GM18502 (cell line): ENCODE results near the gene ELP1.
A peak's percentile ranks its signal among the peaks of the same experiment; 100 is the strongest.
"Not testable (repeated sequence)": the region's sequence is repeated elsewhere in the genome, so short reads cannot be mapped to it uniquely, and the experiment has no call there.

Experiments
- ATAC-seq: cut with Tn5 transposase; IDR thresholded peaks from one replicate; pipeline ENCODE4 v1.9.1; 2021; ENCODE audit warnings: mild to moderate bottlenecking; ENCODE audit not compliant: unreplicated experiment, poor library complexity

Gene ELP1

DNA sequence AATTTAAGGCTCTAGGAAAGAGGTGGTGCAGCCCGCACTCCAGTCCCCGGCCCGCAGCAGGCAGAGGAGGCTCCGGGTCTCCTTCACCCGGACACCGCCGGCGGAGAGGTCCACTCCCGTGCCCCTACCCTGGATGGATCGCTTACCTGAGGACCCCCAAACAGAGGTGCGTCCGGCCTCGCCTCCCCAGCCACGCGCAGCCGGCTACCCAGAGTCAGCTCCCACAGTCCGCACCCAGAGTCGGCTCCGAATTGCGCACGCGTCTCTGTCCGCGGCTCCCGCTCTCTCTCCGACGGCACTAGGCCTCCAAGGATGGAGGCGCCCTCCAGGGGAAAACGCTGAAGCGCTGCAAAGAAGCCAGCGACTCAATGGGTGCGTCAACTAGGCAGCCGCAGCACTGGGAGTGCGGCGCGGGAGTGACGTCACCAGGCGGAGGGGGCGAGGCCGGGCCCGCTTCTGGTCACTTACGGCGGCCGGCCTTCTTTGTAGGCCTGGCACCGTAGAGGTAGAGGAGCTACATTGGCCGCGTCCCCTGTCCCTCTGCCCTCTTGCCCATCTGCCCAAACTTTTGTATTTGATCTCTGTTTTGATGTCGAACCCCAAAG, at the start of gene ELP1:
Gene ELP1 (minus strand): TSS at position 407 of the 605 bp plus-strand sequence. CDS start 2,978 bp downstream, outside the sequence.
- ATAC-seq = peak; percentile 87

- ATAC-seq = no peak
Measured at GRCh38 chr9:108980893-108981292, 47.0 kb upstream of the ELP1 start.

- no peak for ATAC-seq
Measured at GRCh38 chr9:108978205-108978604, 44.3 kb upstream of the ELP1 start.

DNA sequence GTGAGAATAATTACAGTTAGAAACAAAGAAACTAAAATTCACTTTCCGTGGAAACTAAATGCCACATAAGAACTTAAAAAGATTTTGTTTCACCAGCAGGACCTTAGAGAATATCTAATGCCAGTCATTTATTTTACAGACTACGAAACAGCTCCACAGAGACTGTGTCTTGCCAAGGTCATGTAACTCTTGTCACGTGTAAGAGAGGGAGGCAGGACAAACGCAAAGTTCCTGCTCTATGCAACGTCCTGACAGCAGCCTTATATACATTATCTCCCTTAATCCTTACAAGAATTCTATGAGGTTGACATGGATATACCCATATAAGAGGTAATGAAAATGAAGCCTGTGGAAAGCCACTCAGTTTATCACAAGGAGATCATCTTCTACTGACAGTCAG, 40.0 kb upstream of the ELP1 start:
- no peak for ATAC-seq

DNA sequence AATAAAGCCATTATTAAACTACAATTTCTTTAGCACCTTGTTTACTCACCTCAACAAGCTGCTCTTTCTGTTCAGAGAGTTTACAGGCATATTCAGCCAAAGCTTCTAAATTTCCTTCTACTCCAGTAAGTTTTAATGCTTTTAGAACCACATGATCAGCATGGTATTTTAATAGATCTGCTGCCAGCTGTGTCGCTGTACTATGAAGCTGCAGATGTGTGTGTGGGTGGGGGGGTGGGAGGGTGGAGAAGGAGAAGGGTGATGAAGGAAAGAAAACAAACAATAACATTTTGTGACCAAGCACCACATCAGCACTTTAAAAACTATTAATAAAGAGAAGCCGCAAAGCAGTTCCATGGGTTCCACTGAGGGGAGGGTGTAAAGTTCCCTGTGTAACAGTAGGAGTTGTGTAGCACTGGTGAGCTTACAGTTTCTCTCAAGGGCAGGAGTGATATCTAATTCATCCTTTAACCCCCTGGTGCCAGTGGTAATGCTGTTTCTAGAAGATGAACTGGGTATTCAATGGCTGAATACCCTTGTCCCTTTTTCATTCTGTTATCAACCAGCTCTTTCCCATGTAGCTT, 38.8 kb upstream of the ELP1 start:
- no peak for ATAC-seq

DNA sequence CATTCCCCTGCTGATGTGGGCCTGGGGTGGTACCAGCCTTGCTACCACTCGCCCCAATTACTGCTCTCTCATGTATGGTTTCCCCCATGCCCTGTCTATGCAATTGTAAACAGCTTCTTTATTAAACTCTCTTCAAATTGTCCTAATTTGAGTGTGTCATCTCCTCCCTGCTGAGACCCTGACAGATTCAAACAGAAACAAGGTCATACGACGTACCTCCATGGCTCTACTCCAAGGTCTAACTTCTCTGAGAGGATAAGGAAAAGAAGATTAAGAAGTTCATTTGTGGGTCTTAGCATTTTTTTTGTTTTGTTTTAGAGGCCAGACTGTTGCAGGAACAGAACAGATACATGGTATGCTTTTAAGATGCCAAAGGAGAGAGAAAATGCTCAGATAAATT, 38.3 kb upstream of the ELP1 start:
- ATAC-seq = no peak

GRCh38 chr9:108971392-108971791, 37.5 kb upstream of the ELP1 start:
- ATAC-seq = not testable (repeated sequence)

DNA sequence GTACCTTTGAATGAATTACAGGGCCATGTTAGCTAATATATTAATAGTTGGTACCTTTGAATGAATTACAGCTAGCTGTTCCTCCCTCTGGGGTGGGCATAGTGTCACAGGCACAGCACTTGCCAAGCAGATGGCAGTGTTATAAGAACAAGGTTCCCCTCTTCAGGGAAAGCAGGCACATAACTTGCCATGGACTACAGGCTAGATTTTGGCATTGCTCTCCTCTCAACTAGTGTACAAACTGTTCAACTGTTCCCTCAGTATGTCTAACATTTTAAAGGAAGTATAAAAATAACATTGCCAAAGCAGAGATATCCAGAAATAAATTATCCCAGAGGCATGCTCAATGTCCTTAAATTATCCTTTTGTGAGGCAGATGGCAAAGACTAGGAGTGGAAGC, 34.0 kb upstream of the ELP1 start:
- no peak for ATAC-seq

DNA sequence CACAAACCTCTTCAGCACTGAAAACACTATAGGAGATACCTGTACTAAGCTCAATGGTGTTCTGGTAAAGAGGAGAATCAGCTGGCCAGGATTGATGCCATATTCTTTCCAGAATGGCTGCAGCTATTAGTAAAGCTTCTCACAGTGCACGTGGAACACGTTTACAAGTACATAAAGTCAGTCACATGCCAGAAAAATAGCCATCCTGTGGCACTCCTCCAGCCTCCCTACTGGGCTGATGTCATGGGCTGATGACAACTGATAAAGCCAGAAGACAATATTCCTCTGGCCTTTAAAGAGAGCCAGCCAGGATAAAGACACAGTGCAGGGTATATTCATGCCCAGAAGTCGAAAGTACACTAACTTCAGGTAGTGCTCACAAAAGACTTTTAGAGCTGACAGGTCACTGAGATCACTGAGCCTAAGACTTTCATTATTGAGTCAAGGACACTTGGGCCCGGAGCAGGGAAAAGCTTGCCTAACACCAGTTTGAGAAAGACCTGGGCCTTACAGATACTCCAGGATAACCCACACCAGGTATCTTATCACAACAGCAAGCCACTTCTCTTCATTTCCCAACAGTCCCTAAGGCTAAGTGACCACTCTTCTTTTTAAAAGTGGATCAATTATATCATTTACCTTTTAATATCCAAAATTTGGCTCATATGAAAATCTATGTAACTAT, 29.7 kb upstream of the ELP1 start:
- no peak for ATAC-seq

DNA sequence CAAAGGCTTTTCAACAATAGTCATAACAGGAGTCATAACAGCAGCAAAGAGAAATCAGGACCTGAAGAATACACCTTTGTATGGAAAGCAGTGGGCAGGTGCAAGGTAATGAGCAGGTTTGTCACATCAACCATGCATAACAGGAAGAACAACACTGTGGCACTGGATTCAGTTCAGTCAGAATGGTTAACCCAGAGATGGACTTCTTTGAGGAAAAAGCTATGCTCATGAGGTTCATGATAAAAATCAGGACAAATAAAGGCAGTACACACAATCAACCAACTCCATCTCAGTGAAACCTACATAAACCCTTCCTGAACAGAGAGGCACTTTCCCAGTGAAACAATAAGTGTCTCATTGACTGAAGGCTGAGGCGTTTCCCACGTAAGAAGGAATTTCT, 27.2 kb upstream of the ELP1 start:
- ATAC-seq = no peak

DNA sequence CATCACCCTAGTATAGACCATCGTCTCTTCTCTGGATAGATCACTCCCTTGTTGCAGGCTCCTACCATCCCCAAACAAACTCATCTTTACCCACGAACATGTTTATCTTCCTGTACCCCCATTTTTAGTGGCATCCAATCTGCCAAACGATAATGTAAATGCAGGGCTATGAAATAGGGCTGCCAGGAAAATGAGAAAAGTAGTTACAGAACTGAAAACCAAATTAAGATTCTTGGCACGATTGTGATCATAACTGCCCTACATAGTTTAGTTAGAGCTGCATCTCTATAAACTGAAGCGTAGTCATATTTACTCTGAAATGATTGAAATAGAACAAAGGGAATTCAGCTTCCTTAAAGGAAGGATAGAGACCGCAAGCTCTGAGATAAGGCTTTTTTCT, 26.4 kb upstream of the ELP1 start:
- ATAC-seq = no peak

- no peak for ATAC-seq
Measured at GRCh38 chr9:108956631-108957026, 22.7 kb upstream of the ELP1 start.

GRCh38 chr9:108956022-108956630, 22.2 kb upstream of the ELP1 start:
- ATAC-seq = no peak

- ATAC-seq = peak; percentile 55
Measured at GRCh38 chr9:108953983-108954574, 20.2 kb upstream of the ELP1 start.

DNA sequence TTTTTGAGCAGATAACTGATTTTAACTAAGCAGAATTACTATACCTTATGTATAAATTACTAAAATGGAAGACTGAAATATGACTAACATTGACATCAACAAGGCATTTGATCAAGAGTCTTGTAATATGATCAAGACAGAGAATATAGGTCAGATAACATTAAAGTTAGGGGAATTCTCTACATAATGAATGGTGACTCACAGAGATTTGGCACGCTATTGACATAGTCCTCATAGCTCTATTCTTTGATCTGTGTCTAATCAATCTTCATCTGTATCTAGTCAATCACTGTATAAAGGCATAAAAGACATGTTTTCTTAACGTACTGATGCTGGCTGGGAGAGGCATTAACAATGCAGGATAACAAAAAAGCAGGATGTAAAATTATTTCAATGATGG, 17.7 kb upstream of the ELP1 start:
- ATAC-seq = no peak

DNA sequence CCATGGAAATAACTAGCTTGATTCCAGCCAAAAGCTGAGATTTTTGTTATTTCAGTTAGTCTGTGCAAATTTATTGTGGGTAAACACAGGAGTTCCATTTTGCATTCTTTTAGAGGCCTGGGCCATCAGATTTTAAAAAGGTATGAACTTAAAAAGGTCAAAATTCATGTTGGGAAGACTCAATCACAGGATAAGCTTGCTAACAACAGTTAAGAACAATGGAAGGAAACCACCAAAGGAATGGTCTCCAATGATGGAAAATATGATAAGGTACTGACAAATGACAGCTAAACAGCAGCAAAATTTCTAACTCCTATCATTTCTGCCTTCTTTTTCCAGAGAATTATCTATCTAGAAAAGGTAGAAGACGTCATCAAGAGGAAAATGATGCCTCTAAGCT, 16.2 kb upstream of the ELP1 start:
- no peak for ATAC-seq

DNA sequence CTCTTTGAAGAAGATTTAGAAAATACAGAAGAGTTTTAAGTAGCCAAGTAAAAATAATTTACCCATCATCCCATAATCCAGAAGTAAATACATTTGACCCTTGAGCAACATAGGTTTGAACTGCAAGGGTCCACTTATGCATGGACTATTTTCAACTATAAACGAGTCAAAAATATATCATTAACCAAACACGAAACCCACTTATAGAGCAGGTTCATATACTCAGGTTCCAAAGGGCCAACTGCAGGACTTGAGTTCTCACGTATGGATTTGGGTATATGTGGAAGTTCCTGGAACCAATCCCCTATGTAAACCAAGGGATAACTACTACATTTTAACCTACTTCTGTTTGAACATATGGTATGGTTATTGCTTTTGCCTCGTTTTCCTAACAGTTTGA, 6.1 kb upstream of the ELP1 start:
- no peak for ATAC-seq

GRCh38 chr9:108937561-108938305, 3.8 kb upstream of the ELP1 start:
- no peak for ATAC-seq

DNA sequence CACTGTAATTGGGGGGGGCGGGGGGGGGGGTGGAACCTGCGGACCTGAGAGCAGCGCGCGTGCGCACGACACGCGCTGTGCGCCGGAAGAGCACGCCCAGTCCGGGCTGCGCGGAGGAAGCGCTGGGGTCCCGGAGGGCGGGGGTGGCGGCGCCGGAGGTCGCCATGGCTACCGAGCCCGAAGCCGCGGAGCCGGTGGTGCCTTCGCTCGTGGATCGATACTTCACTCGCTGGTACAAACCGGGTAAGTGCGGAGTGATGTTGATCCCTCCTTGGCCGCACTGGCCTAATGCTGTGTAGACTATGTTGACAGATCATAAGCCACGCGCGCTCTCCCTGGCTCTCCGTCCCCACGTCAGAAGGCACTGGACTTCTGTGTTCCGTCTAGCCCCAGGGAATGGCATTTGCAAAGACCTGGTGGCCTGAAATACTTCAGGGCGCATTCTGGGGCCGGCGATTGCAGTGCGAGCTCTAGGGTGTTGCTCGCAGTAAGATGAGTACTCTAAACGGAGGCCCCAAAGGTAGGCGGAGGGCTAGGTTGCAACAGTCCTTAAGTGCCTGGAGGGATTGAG, 484 bp upstream of the ELP1 start, which contains the start of gene ABITRAM:
Gene ABITRAM (plus strand): TSS at position 78 of the 571 bp plus-strand sequence. CDS start 87 bp downstream, at position 165.
- ATAC-seq = peak; percentile 84

- peak; percentile 0 for ATAC-seq
Measured at GRCh38 chr9:108933231-108933717, 650 bp downstream of the ELP1 start.
